ENCODE results near the gene BSDC1. TPM values are rescaled to one million over a fixed set of nuclear protein-coding genes. Genes with fewer than 3 reads are reported as not detected.

Gene BSDC1
- polyA plus RNA-seq, 1 of the 3 experiments (the other 2 are of a cell fraction): 51.0 TPM

GRCh38 chr1:32373996-32374592, 20.1 kb downstream of the BSDC1 start:
- WGBS (ENCODE audit: low lambda C conversion rate): 80% methylated on average over 1 of the region's 1 CpG
- Histone ChIP-seq H3K79me2 (ENCODE audit: insufficient read depth) (no peaks in the 10 kb centered on the region), H3K9me2 (no peaks in the 10 kb centered on the region), H3K9me3 (no peaks in the 10 kb centered on the region), H2AFZ (ENCODE audit: low read depth) (no peak overlapping the region), H3K9ac (no peak overlapping the region), H3K27me3 (ENCODE audit: insufficient read depth) (no peaks in the 10 kb centered on the region), H3K27ac (ENCODE audit: low read depth in 2 of 2, low read length in 1 of 2) (no peak overlapping the region), H3K4me1 (ENCODE audit: control insufficient read depth in 1 of 2, insufficient read depth in 2 of 2, low read depth in 1 of 2, low read length in 1 of 2) (no peaks in the 10 kb centered on the region), H4K20me1 (ENCODE audit: insufficient read depth) (no peaks in the 10 kb centered on the region), H3K36me3 (replicated peaks in 1 of 2; ENCODE audit: control insufficient read depth in 1 of 2, insufficient read depth in 2 of 2, low read length in 1 of 2) (peaks cover 33 to 71% of the 10 kb centered on the region in 2 experiments), H3K4me3 (ENCODE audit: low read depth in 2 of 2, low read length in 1 of 2) (no peak overlapping the region), H3F3A (replicated peaks; ENCODE audit: insufficient read depth) (peaks cover 2% of the 10 kb centered on the region), H3K4me2 (no peak overlapping the region)
- CTCF ChIA-PET: no interaction called here
- POLR2A ChIA-PET: no interaction called here
- no peak for TF ChIP-seq TCF12 (IDR thresholded peaks at IDR 0.05)
- no peak for TF ChIP-seq ZBTB33 (IDR thresholded peaks at IDR 0.05; ENCODE audit: borderline replicate concordance, low read depth)
- no peak for TF ChIP-seq RAD21 (IDR thresholded peaks at IDR 0.05; ENCODE audit: low read length)
- TF ChIP-seq REST (IDR thresholded peaks at IDR 0.05; ENCODE audit: low read depth, low read length): no peak
- TF ChIP-seq, protein P1, sequence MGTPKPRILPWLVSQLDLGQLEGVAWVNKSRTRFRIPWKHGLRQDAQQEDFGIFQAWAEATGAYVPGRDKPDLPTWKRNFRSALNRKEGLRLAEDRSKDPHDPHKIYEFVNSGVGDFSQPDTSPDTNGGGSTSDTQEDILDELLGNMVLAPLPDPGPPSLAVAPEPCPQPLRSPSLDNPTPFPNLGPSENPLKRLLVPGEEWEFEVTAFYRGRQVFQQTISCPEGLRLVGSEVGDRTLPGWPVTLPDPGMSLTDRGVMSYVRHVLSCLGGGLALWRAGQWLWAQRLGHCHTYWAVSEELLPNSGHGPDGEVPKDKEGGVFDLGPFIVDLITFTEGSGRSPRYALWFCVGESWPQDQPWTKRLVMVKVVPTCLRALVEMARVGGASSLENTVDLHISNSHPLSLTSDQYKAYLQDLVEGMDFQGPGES (IDR thresholded peaks at IDR 0.05; ENCODE audit: low read depth, low read length): no peak
- no peak for TF ChIP-seq SMC3 (IDR thresholded peaks at IDR 0.05; ENCODE audit: low read depth, low read length)
- TF ChIP-seq, protein P2, sequence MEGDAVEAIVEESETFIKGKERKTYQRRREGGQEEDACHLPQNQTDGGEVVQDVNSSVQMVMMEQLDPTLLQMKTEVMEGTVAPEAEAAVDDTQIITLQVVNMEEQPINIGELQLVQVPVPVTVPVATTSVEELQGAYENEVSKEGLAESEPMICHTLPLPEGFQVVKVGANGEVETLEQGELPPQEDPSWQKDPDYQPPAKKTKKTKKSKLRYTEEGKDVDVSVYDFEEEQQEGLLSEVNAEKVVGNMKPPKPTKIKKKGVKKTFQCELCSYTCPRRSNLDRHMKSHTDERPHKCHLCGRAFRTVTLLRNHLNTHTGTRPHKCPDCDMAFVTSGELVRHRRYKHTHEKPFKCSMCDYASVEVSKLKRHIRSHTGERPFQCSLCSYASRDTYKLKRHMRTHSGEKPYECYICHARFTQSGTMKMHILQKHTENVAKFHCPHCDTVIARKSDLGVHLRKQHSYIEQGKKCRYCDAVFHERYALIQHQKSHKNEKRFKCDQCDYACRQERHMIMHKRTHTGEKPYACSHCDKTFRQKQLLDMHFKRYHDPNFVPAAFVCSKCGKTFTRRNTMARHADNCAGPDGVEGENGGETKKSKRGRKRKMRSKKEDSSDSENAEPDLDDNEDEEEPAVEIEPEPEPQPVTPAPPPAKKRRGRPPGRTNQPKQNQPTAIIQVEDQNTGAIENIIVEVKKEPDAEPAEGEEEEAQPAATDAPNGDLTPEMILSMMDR (IDR thresholded peaks at IDR 0.05): no peak
- no peak for TF ChIP-seq USF2 (IDR thresholded peaks at IDR 0.05; ENCODE audit: borderline replicate concordance, low read depth, low read length)
- TF ChIP-seq ELF1 (IDR thresholded peaks at IDR 0.05): no peak
- TF ChIP-seq PBX3 (IDR thresholded peaks at IDR 0.05): no peak
- TF ChIP-seq TAF1 (IDR thresholded peaks at IDR 0.05; ENCODE audit: borderline replicate concordance, low read depth, low read length): no peak
- no peak for TF ChIP-seq MEF2A (IDR thresholded peaks at IDR 0.05; ENCODE audit: borderline replicate concordance, low read depth)
- TF ChIP-seq FOXM1 (IDR thresholded peaks at IDR 0.05; ENCODE audit: low read depth): no peak
- no peak for TF ChIP-seq RXRA (IDR thresholded peaks at IDR 0.05; ENCODE audit: borderline replicate concordance, low read depth)
- TF ChIP-seq NFIC (IDR thresholded peaks at IDR 0.05; ENCODE audit: borderline replicate concordance): no peak
- TF ChIP-seq GATA2 (CRISPR knock-in tag; IDR thresholded peaks at IDR 0.05): no peak
- no peak for TF ChIP-seq EP300 (IDR thresholded peaks at IDR 0.05; ENCODE audit: borderline replicate concordance in 1 of 2, low read depth in 1 of 2, low read length in 1 of 2)
- no peak for TF ChIP-seq SIN3A (IDR thresholded peaks at IDR 0.05; ENCODE audit: borderline replicate concordance, low read depth, low read length)
- TF ChIP-seq TEAD4 (IDR thresholded peaks at IDR 0.05; ENCODE audit: borderline replicate concordance, insufficient read depth): no peak
- no peak for DNase-seq

Data from SK-N-SH (cell line).